ENCODE measurements around the gene AAR2.
A peak's percentile ranks its signal among the peaks of the same experiment; 100 is the strongest.

AAR2 gene, protein sequence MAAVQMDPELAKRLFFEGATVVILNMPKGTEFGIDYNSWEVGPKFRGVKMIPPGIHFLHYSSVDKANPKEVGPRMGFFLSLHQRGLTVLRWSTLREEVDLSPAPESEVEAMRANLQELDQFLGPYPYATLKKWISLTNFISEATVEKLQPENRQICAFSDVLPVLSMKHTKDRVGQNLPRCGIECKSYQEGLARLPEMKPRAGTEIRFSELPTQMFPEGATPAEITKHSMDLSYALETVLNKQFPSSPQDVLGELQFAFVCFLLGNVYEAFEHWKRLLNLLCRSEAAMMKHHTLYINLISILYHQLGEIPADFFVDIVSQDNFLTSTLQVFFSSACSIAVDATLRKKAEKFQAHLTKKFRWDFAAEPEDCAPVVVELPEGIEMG

DNA sequence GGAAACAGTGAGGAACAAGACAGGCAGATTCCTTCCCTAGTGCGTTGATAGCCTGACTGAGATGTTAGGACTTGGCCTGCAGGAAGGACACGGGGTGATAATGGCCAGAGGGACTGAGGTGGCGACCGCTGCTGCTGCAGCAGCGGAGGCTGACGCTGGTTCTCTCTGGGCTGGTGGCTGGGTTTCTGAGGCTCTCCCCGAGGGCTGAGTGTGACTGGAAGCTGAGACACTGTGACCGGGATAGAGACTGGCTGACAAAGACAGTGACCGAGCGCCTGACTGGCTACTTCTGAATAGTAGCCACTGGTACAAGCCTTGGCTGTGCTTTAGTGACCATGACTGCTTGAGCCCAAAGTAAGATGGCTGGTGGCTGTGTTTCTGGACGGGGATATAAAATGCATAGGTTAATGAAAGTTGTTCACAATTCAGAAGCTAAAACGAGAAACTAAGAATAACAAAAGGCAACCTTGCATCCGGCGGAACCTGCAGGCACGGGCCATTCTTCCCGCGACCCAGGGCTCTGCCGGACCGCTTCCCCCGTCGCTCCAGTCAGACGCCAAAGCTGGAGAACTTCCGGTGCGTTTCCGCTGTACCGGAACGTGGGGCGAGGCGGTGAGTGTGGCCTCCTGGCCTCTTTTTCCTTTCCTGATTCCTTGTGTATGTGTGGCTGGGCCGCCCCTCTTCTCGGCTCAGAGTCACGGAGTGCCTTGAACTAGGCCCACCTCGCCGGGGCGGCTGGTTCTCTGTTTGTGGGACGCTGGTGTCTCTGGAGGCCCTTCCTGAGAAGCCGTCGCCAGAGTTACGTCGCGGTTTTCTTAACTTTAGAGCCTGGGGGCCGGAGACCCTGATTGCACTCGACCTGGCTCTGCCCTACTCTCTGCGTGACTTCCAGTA is at the start of gene AAR2:
TSS of gene AAR2 (plus strand) at position 587 of the 894 bp plus-strand sequence. CDS start 3,391 bp downstream, outside the sequence.
- peak; percentile 23 for DNase-seq

DNA sequence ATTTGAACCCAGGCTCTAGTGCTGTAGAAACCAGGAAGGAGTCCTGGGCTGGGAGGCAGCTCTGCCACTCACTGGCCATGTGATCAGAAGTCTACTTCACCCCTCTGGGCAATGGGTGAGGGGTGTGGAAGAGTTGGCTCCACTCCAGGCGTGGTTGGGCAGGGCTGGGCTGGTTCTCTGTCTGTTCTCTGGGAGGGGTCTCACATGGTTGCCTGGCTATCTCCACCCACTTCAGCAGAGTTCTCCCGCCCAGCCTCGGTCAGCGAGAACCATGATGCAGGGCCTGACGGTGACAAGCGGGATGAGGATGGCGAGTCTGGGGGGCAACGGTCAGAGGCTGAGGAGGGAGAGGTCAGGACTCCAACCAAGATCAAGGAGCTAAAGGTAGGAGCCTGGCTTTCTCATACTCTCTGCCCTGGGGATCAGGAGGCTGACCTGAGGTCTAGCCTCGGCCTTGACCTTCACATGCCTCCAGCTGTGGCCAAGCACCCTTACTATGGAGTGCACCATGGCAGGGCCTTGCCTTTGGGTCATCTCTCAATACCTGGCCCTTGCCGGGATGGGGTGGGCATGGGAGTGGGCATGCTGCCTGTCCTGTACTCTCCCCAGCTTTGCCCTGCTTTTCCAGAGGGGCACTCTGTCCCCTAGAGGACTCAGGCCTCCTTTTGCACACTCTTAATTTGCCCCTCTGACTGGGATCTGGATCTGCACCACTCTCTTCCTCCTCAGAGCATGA is 42.1 kb upstream of the AAR2 start:
- DNase-seq: no peak

DNA sequence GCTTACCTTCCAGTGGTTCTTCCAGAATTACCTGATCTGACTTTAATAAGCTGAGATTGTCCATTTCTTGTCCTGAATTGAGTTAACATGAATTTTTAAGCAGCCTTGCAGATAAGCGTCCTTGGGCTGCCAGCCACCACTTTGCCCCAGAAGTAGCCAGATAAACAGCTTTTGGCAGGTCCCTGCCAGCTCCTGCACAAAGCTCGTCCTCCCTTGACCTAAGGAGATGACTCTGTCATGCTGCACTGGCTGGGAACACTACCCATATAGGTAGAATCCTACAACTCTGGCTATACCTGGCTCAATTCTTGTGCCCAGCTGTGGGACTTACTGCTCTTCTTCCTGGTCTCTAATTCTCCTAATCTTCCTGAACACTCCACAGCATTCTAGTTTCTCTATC is 39.6 kb upstream of the AAR2 start:
- no peak for DNase-seq

DNA sequence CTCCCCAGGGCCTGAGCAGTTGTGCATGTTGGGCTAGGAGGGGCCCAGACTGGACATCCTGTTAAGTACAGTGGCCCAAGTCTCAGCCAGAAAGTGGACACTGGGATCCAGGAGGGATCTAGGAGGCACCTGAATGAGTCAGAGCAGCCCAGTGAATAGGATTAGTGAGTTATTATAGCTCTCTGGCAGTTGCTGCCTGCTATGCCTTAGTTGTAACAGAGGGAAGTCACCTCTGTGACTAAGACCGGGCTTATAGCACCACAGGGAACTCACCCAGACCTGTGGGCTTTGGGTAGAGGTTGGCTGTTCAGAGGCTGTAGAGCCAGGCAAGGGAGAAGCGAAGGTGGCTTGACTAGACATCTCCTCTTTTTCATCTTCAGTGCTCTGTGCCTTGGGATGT is 39.0 kb upstream of the AAR2 start:
- DNase-seq: no peak

DNA sequence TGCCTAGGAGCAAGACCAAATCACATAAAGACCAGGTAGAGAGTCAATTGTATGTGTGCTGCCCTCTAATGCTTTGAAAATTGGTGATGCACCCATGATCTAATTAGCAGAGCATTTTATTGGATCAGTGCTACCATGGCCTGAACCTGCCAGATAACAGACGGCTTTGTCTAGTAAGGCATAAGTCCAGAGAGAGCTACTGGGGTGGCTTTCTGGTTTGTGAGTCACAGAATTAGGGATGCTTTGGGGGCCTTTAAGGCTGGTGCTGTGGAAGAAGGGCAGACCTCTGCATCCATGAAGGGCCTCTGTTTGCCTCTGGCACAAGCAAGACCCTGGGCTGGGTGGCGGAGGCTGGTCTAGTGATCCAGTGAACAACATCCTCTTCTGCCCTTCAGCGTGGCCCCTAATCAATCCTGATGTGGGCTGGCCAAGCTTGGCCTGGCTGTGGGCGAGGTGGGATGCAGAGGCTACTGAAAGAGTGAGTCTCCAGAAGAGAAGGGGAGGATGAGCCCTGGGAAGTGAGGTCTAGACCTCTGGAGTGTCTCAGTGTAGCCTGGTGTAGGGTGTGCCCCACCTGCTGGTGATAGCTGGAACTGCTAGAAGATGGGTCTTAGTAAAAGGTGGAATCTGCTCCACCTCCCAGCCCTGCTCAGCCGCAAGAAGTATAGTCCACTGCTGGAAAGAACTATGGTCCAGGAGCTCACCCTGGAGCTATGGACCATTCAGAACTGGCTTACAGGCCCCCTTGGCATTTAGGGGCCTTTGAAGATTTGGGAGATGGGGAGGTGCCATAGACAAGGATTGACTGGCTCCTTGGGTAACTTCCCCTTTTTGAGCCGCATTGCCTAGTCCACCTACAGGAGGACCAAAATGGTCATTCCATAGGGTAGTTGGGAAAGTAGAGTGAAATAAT is 36.7 kb upstream of the AAR2 start:
- DNase-seq: peak; percentile 47

DNA sequence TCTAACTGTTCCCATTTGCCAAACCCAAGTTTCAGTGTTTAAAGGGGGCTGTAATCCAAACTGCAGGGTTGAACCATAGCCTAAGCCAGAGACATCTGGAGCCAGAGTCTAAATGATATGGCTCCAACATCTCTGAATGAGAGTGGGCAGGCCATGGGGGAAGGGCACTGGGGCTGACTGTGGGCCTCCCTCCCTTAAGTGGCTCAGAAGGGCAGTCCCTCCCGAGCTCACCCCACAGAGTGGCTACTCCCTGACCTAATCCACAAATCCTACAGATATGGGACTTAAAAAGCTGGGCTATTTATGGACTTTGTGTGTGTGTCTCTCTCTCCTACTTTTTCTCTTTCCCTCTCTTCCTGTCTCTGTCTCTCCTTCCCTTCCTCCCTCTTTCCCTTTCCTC is 35.8 kb upstream of the AAR2 start:
- DNase-seq: no peak

DNA sequence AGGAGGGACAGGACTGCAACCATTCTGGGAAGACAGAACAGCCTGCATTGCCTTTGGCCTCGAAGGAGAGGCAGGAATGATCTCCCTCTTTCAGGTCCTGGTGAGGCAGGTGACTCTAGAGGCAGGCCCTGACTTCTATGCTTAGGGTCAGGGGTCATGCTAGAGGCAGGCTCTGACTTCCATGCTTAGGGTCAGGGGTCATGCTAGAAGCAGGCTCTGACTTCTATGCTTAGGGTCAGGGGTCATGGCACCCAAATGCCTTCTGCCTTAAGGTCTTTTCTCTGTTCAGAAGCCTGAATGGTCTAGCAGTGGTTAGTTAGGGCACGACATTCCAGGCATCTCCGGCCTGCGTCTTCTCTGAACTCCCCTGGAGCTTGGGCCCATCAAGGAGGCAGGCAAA is 35.1 kb upstream of the AAR2 start:
- DNase-seq: no peak

DNA sequence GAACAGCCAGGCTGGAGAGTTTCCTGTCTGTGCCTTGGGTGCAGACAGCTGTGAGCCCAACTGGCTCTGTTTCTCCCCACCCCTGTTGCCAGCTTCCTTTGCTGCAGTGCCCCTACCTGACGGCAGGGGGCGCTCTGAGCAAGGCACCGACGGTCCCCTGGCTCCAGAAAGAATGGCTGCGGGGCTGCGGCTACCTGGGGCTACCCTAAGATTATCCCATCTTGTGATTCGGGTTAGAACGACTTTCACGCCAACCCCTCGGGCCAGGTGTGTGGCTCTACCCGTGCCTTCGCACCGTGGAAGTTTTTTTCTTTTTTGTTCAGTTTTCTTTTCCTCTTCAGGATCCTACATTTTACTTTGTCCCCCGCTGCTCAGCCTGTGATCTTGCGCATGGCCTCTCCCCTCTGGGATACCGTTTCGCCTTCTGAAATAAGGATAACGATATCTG is 33.4 kb upstream of the AAR2 start:
- peak; percentile 3 for DNase-seq

DNA sequence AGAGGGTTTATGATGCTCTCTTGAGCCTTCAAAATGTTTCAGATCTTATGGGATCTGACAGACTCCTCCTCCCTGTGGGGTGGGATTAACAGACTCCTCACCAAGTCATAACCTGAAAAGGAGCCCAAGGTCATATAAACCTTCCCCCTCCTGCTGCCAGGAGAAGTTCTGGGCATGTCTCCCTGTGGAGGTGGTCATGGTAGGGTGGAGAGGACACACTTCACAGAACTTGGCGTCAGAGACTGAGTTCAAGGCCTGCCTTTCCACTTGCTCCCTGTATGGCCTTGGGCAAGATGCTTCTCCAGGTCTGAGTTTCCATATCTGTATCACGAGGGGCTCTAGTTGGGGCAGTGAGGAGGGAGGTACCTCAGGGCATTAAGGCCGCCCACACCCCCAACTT is 32.4 kb upstream of the AAR2 start:
- DNase-seq: no peak

DNA sequence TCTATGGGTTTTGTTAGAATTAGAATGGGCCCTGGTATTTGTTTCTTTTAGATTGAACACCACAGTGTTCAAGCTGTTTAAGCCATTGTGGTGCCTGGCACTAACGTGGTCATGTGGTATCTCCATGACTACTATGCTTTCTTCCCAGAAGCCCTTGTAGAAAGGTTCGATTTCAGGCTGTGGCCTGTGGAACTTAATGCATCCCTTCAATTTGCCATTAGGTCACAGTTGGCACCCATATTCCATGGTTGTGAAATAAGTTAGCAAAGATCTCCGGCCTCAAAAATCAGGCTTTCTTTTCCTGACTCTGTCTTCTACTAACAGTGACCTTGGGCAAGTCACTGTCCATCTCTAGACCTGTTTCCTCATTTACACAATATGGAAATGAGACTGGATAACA is 31.3 kb upstream of the AAR2 start:
- no peak for DNase-seq

DNA sequence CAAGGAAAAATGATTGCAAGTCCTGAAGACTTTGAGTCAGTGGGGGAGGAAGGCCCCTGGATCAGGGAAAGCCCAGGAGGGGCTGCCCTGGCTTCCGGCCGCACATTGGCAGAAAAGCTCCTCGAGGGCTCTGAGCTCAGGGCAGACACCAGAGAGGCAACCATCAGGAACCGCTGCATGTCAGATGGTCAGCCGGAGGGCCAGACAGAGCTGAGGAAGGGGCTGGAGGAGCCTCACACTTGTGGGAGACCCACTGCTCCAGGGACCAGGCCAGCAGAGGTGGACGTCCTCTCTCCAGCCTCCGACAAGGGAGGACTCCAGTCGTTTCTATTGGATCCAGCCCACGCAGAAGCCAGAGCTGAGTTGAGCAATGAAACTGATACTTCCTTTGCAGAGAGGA is 30.2 kb upstream of the AAR2 start:
- DNase-seq: no peak

DNA sequence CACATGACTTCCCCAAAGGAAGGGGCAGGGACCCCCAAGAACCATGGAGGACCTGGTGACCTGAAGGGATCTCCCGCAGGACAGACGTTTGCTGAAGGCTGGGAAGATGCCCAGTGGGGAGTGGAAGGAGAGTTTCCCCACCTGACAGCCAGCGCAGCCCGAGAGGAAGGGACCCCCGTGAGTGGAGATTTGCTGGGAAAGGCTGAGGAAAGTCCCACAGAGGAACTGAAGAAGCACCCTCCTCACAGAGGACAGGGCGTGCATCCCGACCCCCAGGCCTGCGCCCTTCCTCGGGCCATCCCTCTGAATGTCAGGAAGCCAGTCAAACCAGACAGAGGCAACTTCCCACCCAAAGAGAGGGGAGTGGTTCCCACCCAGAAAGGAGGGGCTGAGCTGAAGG is 29.6 kb upstream of the AAR2 start:
- no peak for DNase-seq

DNA sequence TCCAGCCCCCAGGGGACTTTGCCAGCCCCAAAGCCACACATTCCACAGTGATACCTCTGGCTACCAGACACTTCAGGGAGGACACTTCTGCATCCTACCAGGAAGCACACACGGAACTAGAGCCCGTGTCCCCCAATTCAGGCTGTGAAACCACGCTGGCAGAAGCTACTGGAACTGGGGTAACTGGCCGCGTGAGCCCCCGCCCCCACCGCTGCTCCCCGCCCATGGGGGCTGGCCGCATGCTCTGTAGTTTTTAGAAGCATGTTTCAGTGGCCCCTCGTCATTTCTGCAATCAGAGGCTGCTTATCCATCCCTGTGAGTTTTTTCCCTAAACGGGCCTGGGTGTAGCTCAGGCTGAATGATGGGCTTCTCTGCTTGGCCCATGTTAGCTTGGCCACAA is 28.7 kb upstream of the AAR2 start:
- DNase-seq: no peak

DNA sequence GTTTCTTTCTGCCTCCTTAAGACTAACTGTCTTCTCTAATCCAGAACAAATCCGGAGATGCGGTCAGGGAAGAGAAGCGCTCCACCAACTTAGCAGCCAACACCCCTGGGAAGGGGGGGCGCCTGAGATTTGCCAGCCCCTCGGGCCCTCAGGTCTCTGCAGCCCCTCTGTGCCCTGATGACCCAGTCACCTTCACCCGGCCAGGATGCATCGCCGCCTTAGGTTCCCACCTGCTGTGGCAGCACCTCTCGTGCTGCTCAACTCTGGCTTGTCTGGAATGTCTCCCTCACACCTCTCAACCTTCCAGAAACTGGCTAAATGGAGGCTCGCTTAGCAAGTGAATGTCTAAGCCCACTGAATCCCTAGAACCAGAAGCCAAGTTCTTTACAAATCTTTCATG is 28.0 kb upstream of the AAR2 start:
- no peak for DNase-seq

DNA sequence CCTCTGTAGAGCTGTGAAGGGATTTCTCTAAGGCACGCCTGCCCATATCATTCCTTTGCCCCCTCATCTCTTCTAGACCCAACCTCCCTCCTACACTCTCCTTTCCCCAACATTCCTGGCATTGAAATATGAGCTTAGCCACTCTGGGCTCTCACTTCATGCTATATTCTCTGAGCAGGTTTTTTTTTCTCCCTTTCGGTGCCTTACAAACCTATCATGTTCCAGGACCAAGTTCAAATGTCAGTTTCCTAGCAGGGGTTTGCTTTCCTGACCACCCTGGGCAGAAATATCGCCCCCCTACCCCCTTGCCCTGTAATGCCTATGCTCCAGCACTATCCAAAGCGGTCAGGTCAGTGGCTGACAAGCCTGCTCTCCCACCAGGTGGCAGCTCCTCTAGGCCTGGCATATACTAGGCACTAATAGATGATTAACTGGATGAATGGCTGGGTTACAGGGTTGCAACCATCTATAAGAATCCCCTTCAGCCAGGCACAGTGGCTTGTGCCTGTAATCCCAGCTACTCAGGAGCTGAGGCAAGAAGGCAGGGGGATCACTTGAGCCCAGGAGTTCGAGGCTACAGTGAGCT is 25.7 kb upstream of the AAR2 start:
- DNase-seq: no peak

DNA sequence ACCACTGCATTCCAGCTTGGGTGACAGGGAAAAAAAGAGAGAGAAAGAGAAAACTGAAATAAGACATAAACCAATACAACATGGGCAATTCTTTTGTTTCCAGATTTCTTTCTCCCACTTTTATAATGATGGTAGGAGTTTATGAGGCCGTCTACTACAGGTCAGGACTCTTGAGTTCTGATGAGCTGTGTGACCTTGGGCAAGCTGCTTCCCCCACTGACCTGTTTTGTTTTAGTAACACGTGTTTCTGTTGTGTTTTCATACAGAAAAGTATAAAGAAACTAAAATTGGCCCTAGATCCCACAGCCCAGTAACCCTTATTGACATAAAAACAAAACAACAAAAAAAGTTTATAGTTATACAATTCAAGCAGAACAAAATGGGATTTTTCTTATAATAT is 22.9 kb upstream of the AAR2 start:
- no peak for DNase-seq

DNA sequence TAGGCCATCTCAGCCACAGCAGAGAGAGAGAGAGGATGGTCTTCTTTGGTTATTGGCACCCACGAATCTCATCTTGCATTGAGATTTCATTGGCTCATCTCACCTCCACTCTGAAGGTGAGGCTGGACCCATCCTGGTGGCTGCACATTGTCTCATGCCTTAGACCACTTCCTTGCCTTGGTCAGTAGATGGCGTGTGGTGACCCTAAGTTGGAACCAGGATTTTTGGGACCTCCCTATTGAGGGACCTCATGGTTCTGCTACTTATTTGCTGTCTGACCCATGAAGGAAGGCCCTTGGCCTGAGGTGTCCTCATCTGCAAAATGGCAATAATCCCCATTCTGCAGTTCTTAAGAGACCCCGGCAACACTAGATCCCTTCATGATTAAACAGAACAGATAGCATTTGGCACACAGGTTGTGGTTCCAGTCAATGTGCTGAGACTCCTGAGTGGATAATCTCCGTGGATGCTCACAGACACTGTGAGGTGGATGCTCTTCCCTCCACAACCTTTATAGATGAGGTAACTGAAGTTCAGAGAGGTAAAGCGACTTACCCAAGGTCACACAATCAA is 21.5 kb upstream of the AAR2 start:
- DNase-seq: no peak

DNA sequence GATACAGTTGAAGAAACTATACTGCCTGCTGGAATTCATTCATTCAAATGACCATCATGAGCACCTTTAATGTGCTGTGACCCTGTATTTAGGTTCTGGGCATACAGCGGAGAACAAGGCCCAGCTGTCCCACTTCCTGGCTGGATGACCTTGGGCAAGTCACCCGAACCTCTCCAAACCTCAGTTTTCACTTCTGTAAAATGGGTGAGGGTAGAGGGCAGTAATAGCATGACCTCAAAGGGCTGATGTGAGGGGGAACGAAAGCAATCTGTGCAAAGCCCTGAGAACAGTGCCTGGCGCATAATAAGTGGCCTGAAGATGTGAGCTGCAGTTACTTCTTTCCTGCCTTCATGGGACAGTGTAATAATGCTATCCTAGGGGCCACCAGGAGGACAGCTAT is 20.5 kb upstream of the AAR2 start:
- no peak for DNase-seq

DNA sequence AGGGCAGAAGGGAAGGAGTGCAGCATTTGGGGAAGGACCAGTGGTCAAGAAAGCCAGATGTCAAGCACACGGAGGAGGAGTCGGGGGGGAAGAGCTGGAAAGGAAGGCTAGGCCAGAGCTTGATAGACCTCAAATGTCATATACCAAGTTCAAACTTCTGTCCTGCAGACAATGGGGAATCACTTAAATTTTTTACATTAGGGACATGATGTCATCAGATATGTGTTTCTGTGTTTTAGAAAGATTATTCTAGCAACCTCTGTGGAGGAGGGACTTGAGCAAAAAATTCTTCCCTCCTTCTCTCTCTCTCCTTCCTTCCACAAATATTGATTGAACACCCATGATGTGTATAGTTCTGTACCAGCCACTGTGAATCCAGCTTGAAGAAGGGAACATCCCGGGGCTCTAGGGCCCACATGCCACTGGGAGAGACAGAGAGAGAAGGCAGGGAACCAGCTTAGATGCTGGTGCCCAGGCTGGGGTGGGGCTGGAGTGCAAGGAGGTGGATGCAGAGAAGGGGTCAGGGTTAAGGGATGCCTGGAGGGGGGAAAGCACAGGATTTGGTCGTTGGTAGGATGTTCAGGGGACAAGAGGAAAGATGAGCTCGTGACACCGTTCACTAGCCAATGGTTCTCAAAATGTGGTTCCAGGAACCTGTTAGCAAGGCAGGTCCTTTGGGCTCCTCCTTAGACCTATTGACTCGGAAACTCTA is 19.8 kb upstream of the AAR2 start:
- DNase-seq: no peak

DNA sequence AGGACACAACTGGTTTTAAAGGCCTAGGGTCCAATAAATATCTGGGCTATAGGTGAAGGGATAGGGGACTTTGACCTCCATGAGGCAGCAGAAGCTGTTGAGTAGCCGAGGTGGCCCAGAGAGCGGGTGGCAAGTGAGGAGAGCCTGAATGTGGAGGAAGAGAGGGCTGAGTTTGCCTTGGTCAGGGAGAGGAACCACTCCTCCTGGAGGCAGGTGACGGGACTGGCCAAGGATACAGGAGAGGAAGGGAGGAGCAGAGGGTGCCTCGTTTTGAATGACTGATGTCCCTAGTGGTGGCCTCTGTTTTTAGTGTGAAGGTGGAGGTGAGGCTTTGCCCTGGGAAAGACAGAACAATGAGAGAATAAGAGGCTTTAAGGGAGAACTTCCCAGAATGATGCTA is 19.1 kb upstream of the AAR2 start:
- DNase-seq: no peak
